ENCODE measurements around the gene LAMA3.

LAMA3 gene

DNA sequence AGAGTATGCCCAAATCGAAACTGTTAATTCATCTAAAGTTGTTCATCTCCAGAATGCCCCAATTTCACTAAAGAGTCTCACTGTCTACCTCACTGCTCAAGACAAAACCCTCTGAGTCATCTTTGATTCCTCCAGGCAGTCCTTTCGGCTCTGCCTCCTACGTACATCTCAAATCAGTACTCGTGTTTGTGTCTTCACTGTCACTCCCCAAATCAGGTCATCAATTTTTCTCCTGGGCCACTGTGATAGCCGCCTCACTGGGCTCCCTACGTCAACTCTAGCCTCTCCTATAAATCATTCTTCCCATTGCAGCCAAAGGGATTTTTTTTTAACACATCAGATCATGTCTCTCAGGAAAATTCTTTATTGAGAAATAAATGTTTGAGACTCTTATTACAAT is 283.2 kb downstream of the LAMA3 start:
- TF ChIP-seq, protein P1, sequence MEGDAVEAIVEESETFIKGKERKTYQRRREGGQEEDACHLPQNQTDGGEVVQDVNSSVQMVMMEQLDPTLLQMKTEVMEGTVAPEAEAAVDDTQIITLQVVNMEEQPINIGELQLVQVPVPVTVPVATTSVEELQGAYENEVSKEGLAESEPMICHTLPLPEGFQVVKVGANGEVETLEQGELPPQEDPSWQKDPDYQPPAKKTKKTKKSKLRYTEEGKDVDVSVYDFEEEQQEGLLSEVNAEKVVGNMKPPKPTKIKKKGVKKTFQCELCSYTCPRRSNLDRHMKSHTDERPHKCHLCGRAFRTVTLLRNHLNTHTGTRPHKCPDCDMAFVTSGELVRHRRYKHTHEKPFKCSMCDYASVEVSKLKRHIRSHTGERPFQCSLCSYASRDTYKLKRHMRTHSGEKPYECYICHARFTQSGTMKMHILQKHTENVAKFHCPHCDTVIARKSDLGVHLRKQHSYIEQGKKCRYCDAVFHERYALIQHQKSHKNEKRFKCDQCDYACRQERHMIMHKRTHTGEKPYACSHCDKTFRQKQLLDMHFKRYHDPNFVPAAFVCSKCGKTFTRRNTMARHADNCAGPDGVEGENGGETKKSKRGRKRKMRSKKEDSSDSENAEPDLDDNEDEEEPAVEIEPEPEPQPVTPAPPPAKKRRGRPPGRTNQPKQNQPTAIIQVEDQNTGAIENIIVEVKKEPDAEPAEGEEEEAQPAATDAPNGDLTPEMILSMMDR (IDR thresholded peaks at IDR 0.05; ENCODE audit: low read depth, low read length) = no peak
- no peak for DNase-seq (ENCODE audit: low read depth in 2 of 2)
- no peak overlapping the region for H3K4me3 ChIP-seq (replicated peaks in 1 of 2; ENCODE audit: low read depth in 2 of 2, low read length in 2 of 2)

DNA sequence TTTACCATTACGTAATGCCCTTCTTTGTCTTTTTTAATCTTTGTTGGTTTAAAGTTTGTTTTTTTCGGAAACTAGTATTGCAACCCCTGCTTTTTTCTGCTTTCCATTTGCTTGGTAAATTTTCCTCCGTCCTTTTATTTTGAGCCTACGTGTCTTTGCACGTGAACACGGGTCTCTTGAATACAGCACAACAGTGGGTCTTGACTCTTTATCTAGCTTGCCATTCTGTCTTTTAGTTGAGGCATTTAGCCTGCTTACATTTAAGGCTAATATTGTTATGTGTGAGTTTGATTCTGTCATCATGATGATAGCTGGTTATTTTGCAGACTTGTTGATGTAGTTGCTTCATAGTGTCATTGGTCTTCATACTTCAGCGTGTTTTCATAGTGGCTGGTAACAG is 287.9 kb downstream of the LAMA3 start:
- TF ChIP-seq, protein P1 (IDR thresholded peaks at IDR 0.05; ENCODE audit: low read depth, low read length) = no peak
- no peak for DNase-seq (ENCODE audit: low read depth in 2 of 2)
- H3K4me3 ChIP-seq (replicated peaks in 1 of 2; ENCODE audit: low read depth in 2 of 2, low read length in 2 of 2) = no peak overlapping the region

DNA sequence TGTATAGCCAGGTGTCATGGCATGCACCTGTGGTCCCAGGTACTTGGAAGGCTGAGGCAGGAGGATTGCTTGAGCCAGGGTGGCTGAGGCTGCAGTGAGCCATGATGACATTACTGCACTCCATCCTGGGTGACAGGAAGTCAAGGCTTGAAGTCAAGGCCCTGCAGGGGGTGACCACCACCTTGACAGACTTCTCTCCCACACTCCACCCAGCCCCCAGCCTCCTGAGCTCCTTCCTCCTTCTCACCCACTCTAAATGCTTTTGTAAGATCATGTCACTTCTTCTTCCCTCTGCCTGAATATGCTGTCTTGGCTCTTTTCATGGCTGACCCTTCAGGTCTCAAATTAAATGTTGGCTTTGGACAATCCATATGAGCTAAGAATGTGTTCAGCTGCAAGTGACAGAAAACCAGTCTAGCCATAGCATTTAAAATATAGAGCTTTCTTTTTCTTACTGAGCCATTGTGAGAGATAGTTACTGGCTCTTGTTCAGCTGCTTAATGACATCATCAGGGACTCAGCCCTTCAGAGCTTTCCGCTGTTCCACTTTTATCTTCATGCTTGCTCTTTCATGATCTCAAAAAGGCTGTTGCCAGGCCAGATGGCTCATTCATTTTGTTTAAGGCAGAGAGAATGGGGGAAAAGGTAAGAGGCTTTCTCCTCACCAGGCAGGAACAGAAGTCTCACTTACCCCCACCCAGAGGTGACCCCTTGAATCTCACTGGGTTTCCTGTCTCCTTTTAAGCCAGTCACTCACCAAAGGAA is 288.6 kb downstream of the LAMA3 start:
- TF ChIP-seq, protein P1 (IDR thresholded peaks at IDR 0.05; ENCODE audit: low read depth, low read length) = no peak
- peak; percentile 51 to 75 for DNase-seq (ENCODE audit: low read depth in 2 of 2)
- no peak overlapping the region for H3K4me3 ChIP-seq (replicated peaks in 1 of 2; ENCODE audit: low read depth in 2 of 2, low read length in 2 of 2)

- TF ChIP-seq, protein P1 (IDR thresholded peaks at IDR 0.05; ENCODE audit: low read depth, low read length) = no peak
- DNase-seq (ENCODE audit: low read depth in 2 of 2) = no peak
- H3K4me3 ChIP-seq (replicated peaks in 1 of 2; ENCODE audit: low read depth in 2 of 2, low read length in 2 of 2) = no peak overlapping the region
These were observed 292.2 kb downstream of the LAMA3 start for GRCh38 chr18:23981369-23981980.

- DNase-seq (ENCODE audit: low read depth in 2 of 2) = peak; percentile 78 to 83
- TF ChIP-seq, protein P1 (IDR thresholded peaks at IDR 0.05; ENCODE audit: low read depth, low read length) = no peak
- no peak overlapping the region for H3K4me3 ChIP-seq (replicated peaks in 1 of 2; ENCODE audit: low read depth in 2 of 2, low read length in 2 of 2)
These were observed 293.2 kb downstream of the LAMA3 start for GRCh38 chr18:23982155-23983079.

DNA sequence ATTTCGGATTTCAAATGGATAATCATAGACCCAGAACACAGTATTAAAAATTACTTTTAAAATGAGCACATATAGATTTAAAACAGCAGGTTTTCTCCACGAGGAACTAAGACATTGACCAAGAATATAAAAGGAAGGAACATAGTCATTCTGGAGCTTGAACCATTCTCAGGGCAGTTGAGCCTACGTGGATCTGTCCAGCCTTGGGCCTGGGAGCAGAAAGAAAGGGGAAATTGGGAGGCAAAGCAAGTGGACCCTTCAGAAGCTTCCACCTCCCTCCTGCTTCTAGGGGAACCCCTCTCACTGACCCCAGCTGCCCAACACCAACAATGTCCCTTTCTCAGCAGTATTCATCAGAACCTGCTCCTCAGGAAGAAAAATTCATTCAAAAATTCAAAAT is 293.9 kb downstream of the LAMA3 start:
- H3K4me3 ChIP-seq (replicated peaks in 1 of 2; ENCODE audit: low read depth in 2 of 2, low read length in 2 of 2) = no peak overlapping the region
- TF ChIP-seq, protein P1 (IDR thresholded peaks at IDR 0.05; ENCODE audit: low read depth, low read length) = no peak
- DNase-seq (ENCODE audit: low read depth in 2 of 2) = no peak
